Right lobe of liver (tissue), 6 donors: Measurements from ENCODE around the gene MRPS14. TPM values are rescaled to one million over a fixed set of nuclear protein-coding genes. Genes with fewer than 3 reads are reported as not detected.
A peak's percentile ranks its signal among the peaks of the same experiment; 100 is the strongest.
"Not testable (repeated sequence)": the region's sequence is repeated elsewhere in the genome, so short reads cannot be mapped to it uniquely, and the experiment has no call there.

Experiments
- ATAC-seq, 4 donors: fragments of 200-7000 bp; cut with Tn5 transposase; one replicate each; pipeline ENCODE4 v1.9.1; 2020; ENCODE audit warnings: mild to moderate bottlenecking in 4 of 4, moderate library complexity in 4 of 4
- DNase-seq, 3 donors: peaks; one replicate each; pipeline ENCODE4 v3.0.0-alpha.2; 2020
- H3K27ac ChIP-seq, 3 donors: fragments of 200-600 bp; one replicate each; pipeline ENCODE4 v1.8.0; 2022
- H3K27me3 ChIP-seq, 2 donors: fragments of 200-600 bp; one replicate each; pipeline ENCODE4 v1.8.0; 2022
- H3K36me3 ChIP-seq, 4 donors: fragments of 200-600 bp; sonication (generic) in 1 of 4; one replicate each; pipeline versions ENCODE4 v1.5.1 to v1.8.0; 2017 to 2022; ENCODE audit warnings: control low read depth in 1 of 4
- H3K4me1 ChIP-seq, 4 donors: fragments of 200-600 bp; sonication (generic) in 1 of 4; one replicate each; pipeline versions ENCODE4 v1.5.1 to v1.8.0; 2017 to 2022; ENCODE audit warnings: control low read depth in 1 of 4
- H3K4me3 ChIP-seq, 3 donors: fragments of 200-600 bp; one replicate each; pipeline ENCODE4 v1.8.0; 2022
- H3K9me3 ChIP-seq, 4 donors: fragments of 200-600 bp; sonication (generic) in 1 of 4; one replicate each; pipeline versions ENCODE4 v1.5.1 to v1.8.0; 2017 to 2022; ENCODE audit warnings: control low read depth in 1 of 4
- POLR2A ChIP-seq: fragments of 450-650 bp; IDR thresholded peaks from one replicate; pipeline ENCODE4 v1.6.1; 2017; ENCODE audit warnings: antibody characterized with exemption, mild to moderate bottlenecking
- WGBS: methylation state at CpG from one replicate; pipeline ENCODE4 v1.1.6; 2018; ENCODE audit warnings: low coverage, low lambda C conversion rate; ENCODE audit not compliant: insufficient coverage; ENCODE audit errors: missing lambda C conversion rate; 5-methylcytosine and 5-hydroxymethylcytosine counted together
- intact Hi-C, 2 donors: fragments of 100-400 bp; cut with DNase I; formaldehyde crosslinking; loops; one replicate each; pipeline versions ENCODE4 v1.11.2 to v1.14.1; 2022
- total RNA-seq, 6 experiments: library from RNA; depleted of rRNA in 2 of 6; stranded (reverse); fragments of >200 nt in 2 of 6; fragmentation: NEBNext Ultra II Directional in 3 of 6; extraction: Animal tissue kit (Norgen Biotek cat#: 25700) in 3 of 6; gene quantifications; one replicate each; pipeline versions ENCODE4 v1.1.0 to v1.2.4, GENCODE V29; 2016 to 2023
- TF ChIP-seq, protein P1 (sequence below), 4 donors: fragments of 200-600 bp in 3 of 4; fragments of 450-650 bp in 1 of 4; IDR thresholded peaks; one replicate each; pipeline versions ENCODE4 v1.5.1 to v1.8.0; 2016 to 2022; ENCODE audit warnings: antibody characterized with exemption in 4 of 4, mild to moderate bottlenecking in 2 of 4
- donor health status: DM: no; HTN: yes; CAD: no.
- donor health status: DM: no; HTN: no; CAD: no.
- donor health status: DM: no; HTN: no; CAD: no.
- donor health status: DM: no; HTN: yes; CAD: no.
- donor health status: DM: no; HTN: yes; CAD: no.

Gene MRPS14
- total RNA-seq, 6 experiments from 2014 or later: 9.4 to 22.8 (median 18.8) TPM

DNA sequence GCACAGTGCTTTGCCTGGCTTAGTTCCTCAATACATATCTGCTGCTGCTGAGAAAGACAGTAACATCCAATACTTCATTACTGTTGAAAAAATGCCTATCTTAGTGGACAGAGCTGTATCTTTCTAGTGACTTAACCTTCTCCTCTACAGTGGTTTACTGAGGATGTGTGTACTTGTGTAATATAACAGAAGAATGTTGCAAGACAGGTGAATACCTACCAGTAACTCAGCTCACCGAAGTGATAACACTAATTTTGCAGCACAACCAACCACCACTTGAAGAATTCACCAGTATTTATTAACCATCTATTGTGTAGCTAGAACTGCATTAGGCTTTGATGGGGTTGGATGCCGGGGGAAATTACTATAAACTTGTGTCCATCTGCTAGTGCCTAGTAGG is 27.8 kb upstream of the MRPS14 start:
- Histone ChIP-seq H3K4me1 (no peaks in the 10 kb centered on the region), H3K4me3 (no peak overlapping the region), H3K27ac (no peak overlapping the region), H3K9me3 (no peaks in the 10 kb centered on the region), H3K36me3 (no peaks in the 10 kb centered on the region), H3K27me3 (no peaks in the 10 kb centered on the region)
- no peak for DNase-seq
- no peak for TF ChIP-seq POLR2A
- TF ChIP-seq, protein P1, sequence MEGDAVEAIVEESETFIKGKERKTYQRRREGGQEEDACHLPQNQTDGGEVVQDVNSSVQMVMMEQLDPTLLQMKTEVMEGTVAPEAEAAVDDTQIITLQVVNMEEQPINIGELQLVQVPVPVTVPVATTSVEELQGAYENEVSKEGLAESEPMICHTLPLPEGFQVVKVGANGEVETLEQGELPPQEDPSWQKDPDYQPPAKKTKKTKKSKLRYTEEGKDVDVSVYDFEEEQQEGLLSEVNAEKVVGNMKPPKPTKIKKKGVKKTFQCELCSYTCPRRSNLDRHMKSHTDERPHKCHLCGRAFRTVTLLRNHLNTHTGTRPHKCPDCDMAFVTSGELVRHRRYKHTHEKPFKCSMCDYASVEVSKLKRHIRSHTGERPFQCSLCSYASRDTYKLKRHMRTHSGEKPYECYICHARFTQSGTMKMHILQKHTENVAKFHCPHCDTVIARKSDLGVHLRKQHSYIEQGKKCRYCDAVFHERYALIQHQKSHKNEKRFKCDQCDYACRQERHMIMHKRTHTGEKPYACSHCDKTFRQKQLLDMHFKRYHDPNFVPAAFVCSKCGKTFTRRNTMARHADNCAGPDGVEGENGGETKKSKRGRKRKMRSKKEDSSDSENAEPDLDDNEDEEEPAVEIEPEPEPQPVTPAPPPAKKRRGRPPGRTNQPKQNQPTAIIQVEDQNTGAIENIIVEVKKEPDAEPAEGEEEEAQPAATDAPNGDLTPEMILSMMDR (IDR thresholded peaks at IDR 0.05): no peak
- peak in 1 of 4 donors; percentile 24 for ATAC-seq
- 64% methylated on average over 2 of the region's 2 CpGs for WGBS
- intact Hi-C loops: no loop called here

DNA sequence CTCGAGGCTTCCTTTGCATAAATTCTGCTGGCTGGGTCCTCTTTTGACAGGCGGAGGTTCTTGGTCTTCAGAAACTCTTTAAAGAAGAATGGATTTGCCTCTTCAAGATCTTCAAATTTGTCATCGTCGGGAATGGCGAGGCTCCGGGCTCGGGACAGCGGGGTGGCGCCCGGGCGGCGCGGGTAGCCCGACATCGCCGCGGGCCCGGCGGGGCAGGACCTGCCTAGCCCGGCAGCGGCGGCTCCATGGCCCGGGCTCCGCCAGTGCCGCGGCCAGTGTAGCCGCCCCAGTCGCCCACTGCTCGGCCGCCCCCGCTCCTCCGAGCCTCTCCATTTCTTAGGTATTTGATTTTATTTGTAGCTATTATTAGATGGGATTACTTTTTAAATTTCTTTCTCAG is 22.3 kb upstream of the MRPS14 start:
- TF ChIP-seq, protein P1 (IDR thresholded peaks at IDR 0.05): no peak
- no peak for TF ChIP-seq POLR2A
- Histone ChIP-seq H3K27me3 (no peaks in the 10 kb centered on the region), H3K27ac (no peak overlapping the region), H3K36me3 (no peaks in the 10 kb centered on the region), H3K9me3 (no peaks in the 10 kb centered on the region), H3K4me1 (no peaks in the 10 kb centered on the region), H3K4me3 (no peak overlapping the region)
- 92% methylated on average over 8 of the region's 32 CpGs for WGBS
- DNase-seq (no peak), ATAC-seq (peak in 1 of 4 donors; percentile 25)
- intact Hi-C loops: no loop called here

DNA sequence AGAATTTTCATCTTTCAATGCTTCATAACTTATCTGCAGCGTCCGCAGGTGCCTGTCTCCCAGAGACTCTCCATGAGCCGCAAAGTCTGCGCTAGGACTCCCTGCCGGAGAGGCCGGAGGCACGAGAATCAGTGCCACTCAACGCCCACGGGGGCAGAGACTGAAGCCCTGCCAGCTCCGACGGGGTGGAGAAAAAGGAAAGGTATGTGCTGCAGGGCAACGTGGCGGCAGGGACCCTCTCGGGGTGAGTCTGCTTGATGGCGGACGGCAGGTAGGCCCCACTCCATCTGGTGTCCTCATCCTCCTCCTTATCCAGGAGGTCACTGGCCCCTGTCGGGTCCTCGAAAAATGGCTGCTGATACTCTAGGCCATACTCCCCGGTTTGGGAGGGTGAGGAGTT is 21.9 kb upstream of the MRPS14 start:
- intact Hi-C loops: no loop called here

DNA sequence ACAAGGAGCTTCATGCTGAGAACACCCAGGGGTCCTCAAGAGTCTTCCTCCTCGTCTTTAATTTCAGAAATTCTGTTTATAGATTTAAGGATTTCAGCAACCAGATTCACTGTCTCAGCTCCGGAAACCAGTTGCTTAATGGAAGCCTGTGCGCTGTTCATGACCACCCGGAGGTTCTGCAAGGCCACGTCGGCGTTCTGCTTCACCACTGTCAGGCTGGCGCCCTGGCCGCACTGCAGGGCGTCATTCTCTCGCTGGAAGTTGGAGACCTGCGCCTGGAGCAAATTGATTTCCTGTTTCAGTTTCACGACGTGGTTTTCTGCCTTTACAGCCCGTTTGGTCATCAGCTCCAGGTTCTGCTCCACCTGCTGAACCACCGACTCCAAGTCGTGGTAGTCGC is 21.4 kb upstream of the MRPS14 start:
- H3K4me1 ChIP-seq, intact Hi-C loops, DNase-seq, H3K27me3 ChIP-seq, H3K9me3 ChIP-seq, H3K4me3 ChIP-seq, H3K36me3 ChIP-seq, ATAC-seq, H3K27ac ChIP-seq: not testable (repeated sequence)
- WGBS: 81% methylated on average over 15 of the region's 18 CpGs

More for the DNA sequence above, 21.9 kb upstream of the MRPS14 start:
- Histone ChIP-seq H3K4me1 (no peaks in the 10 kb centered on the region), H3K9me3 (no peaks in the 10 kb centered on the region), H3K36me3 (no peaks in the 10 kb centered on the region), H3K4me3 (no peak overlapping the region), H3K27ac (no peak overlapping the region), H3K27me3 (no peaks in the 10 kb centered on the region)
- WGBS: 91% methylated on average over 10 of the region's 19 CpGs
- TF ChIP-seq POLR2A: no peak
- TF ChIP-seq, protein P1 (IDR thresholded peaks at IDR 0.05): no peak
- DNase-seq: no peak
- no peak for ATAC-seq

DNA sequence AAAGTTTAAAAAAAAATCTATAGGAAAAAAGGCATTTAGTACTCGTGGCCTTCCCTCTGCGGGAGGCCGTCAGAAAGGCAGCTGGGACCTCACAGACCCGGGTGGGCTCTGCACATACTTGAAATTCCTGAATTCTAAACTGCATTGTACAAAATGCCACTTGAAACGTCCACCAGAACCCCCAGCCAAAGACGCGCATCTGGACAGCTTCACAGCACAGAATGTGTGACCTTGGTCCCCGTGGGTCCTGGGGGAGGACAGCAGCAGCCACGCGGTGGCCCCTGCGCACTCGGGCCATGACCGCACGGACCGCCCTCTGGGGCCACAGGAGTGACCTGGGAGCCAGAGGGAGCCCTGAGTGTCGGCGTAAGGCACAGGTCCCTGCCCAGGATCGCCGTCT is 20.6 kb upstream of the MRPS14 start:
- DNase-seq: no peak
- no peaks in the 10 kb centered on the region for H3K9me3 ChIP-seq
- no peaks in the 10 kb centered on the region for H3K36me3 ChIP-seq
- no peak overlapping the region for H3K4me3 ChIP-seq
- H3K27me3 ChIP-seq: no peaks in the 10 kb centered on the region
- intact Hi-C loops: no loop called here
- no peak overlapping the region for H3K27ac ChIP-seq
- TF ChIP-seq, protein P1 (IDR thresholded peaks at IDR 0.05): no peak
- TF ChIP-seq POLR2A: no peak
- H3K4me1 ChIP-seq: no peaks in the 10 kb centered on the region
- 41% methylated on average over 6 of the region's 19 CpGs for WGBS
- peak in 2 of 4 donors; percentile 32 to 37 for ATAC-seq
